ENCODE measurements around the gene TLR2.
"Not testable (repeated sequence)": the region's sequence is repeated elsewhere in the genome, so short reads cannot be mapped to it uniquely, and the experiment has no call there.

TLR2 gene

DNA sequence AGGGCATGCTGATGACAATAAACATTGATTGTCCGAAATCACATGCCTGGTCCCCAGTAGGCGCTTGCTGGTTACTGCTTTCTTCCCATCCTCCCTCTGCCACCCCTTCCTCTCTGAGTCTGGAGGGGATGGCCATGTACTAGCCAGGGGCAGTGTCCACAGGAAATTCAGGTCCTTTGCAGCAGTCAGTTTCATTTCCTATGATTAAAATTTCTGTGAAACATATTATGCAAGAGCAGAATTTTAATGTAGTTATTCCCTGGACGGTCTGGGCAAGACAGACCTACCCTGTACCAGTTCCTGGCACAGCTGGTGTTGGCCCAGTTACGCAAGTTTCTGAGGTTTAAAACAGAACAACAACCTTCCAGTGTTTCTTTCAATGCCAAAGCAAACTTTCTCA is 28.2 kb upstream of the TLR2 start:
- no peak for DNase-seq (ENCODE audit: low read depth in 2 of 2)

DNA sequence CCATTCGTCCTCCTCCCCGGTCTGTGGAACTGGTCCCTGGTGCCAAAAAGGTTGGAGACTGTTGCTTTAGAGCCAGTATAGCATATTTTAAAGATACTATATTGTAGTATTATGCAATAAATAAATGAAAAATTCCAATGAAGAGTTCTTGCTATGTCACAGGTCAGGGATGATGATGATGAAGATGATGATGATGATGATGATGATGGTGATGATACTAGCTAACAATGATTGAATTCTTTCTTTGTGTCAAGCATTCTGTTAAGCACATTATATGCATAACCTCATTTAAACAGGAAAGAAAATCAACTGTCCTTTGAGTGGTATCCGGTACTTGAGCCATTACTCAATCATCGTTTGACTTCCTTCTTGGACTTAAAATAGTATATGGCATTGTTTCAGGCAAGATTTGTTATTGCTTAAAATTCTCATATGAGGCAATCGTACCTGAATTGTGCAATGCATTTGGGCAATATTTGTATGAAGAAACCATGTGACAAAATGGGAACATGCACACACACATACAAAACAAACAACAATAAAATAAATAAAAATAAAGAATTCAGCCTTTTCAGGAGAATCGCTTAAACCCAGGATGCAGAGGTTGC is 22.8 kb upstream of the TLR2 start:
- DNase-seq (ENCODE audit: low read depth in 2 of 2): no peak

DNA sequence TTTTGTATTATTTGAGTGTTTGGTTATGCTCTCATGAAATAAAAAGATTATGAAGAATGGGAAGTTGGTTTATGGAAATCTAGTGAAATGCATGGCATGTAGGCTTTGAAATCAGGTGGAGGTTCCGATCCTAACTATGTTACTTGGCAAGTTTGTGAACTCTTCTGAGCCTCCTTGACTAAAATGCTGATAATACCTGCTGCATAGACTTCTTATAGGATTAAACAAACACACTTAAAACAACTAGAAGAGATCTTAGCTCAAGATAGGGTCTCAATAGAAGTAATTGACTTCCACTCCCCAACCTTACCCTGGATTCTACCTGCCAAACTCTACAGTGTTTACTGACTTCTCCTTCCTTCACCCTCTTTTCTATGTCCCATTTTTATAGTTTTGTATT is 22.2 kb upstream of the TLR2 start:
- no peak for DNase-seq (ENCODE audit: low read depth in 2 of 2)

DNA sequence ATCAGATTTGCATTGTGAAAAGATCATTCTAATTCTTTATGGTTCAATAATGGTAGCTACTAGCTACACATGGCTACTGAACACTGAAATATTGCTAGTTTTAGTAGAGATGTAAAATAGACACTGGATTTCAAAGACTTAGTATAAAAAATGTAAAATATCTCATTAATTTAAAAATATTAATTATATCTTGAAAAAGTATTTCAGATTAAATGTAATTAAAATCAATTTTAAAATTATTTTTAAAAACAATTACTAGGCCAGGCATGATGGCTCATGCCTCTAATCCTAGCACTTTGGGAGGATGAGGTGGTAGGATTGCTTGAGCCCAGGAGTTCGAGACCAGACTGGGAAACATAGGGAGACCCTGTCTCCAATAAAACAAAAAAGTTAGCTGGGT is 20.4 kb upstream of the TLR2 start:
- DNase-seq (ENCODE audit: low read depth in 2 of 2): no peak

DNA sequence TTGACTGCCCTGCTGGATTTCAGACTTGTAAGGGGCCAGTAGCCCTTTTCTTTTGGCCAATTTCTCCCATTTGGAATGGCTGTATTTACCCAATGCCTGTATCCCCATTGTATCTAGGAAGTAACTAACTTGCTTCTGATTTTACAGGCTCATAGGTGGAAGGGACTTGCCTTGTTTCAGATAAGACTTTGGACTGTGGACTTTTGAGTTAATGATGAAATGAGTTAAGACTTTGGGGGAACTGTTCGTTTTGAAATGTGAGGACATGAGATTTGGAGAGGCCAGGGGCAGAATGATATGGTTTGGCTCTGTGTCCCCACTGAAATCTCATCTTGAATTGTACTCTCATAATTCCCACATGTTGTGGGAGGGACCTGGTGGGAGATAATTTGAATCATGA is 17.6 kb upstream of the TLR2 start:
- not testable (repeated sequence) for DNase-seq (ENCODE audit: low read depth in 2 of 2)

DNA sequence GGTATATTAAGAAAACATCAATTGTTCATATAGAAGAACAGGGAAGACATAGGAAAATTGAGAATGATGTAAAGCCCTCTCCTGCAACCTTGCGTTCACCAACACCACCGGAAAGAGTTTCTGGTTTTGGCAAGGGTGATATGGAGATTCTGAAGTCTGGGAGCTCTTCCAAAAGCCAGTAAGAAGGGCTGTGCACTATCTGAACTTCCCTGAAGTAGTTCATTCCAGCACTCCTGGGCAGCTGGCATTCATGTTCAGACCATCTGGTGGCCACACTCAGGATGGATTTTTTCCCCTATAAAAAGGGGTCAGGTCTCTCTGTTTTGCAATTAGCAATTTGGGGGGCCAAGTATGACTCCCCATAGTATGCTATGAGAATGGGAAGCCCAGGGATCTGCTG is 15.4 kb upstream of the TLR2 start:
- DNase-seq (ENCODE audit: low read depth in 2 of 2): no peak

DNA sequence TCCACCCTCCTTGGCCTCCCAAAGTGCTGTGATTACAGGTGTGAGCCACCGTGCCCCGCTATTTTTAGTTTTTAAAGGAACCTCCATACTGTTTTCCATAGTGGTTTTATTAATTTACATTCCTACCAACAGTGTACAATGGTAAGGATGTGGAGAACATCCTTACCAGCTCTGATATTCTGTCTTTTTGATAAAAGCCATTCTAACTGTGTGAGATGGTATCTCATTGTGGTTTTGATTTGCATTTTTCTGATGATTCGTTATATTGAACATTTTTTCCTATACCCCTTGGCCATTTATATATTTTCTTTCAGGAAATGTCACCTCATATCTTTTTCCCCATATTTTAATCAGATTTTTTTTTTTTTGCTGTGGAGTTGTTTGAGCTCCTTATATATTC is 14.2 kb upstream of the TLR2 start:
- DNase-seq (ENCODE audit: low read depth in 2 of 2): no peak

DNA sequence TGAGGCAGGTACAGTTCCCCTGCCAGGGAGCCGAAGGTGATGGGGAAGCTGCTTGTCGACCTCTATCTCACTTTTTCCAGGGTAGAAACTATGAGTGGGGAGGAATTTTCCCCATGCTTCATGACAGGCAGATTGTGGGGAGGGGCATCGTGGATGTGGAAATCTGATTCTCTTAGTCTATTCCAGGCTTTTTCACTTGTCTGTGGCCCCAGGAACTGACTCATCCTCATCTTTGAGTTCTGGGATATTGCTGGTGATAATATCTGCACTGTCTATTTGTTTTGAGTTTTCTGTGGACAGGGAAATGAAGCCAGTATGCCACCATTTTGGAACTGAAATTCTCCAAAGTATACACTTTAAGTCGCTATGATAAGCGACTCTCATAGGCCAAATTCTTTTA is 7.6 kb upstream of the TLR2 start:
- DNase-seq (ENCODE audit: low read depth in 2 of 2): no peak

DNA sequence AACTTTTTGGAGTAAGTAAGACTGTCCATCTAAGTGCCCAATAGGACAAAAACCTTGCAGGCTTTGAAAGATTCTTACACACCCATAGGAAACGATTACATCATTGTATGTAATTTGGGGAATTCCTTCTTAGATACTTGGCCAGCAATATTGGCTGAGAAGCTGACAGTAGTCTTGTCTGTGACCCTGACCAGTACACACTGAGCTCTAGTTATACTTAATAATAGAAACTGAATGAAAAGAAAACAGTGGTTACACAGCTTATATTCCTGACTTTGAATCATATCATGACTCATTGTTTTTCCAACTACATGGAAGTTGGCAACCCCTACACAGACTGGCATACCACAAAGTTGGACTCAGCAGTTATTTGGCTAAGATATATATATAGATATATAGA is 7.1 kb upstream of the TLR2 start:
- DNase-seq (ENCODE audit: low read depth in 2 of 2): no peak

DNA sequence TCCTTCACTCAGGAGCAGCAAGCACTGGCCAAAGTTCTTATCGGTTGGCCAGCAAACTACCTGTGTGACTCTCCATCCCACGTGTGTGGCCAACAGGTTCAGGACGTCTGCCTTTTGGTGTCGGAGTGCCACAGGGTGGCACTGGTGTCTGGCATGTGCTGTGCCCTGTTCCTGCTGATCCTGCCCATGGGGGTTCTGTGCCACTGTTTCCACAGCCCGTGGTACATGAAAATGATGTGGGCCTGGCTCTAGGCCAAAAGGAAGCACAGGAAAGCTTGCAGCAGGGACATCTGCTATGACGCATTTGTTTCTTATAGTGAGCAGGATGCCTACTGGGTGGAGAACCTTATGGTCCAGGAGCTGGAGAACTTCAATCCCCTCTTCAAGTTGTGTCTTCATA is 4.6 kb upstream of the TLR2 start:
- no peak for DNase-seq (ENCODE audit: low read depth in 2 of 2)

DNA sequence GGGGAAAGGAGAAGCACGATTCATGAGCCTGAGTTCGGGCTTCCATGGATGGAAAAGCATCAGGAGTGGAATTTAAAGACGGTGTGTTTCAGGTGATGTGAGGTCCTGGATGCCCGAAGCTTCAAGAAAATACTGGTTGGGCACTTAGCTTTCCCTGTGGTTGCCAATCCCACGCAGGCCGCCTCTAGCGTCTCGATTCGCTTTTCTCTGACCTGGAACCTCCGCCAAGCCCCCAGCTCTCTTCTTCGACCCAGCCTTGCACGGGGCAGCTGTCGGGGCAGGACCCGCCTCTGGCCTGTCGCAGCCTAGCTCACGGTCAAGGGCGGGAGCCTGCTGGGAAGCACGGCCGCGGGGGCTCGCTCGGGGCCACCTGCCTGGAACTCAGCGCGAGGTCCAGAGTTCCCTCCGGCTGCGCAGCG is 308 bp upstream of the TLR2 start:
- no peak for DNase-seq (ENCODE audit: low read depth in 2 of 2)

DNA sequence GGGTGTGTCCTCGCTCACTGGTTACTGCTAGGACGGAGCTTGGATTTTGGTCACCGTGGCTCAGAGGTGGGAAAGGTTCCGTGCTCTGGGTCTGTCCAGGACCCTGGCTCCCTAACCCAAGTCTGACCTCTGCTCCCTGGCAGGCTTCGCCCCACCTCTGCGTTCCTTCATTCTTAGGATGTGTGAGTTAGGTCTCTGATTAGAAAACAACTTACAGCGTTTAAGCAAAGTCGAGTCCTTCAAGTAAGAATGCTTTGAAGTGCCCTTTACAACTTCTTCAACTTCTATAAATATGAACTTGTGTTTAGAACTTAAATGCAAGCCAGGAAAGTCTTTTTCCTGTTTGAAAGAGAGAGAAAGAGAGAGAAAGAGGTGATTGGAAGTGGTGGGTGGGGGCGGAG is 891 bp downstream of the TLR2 start:
- DNase-seq (ENCODE audit: low read depth in 2 of 2): no peak

DNA sequence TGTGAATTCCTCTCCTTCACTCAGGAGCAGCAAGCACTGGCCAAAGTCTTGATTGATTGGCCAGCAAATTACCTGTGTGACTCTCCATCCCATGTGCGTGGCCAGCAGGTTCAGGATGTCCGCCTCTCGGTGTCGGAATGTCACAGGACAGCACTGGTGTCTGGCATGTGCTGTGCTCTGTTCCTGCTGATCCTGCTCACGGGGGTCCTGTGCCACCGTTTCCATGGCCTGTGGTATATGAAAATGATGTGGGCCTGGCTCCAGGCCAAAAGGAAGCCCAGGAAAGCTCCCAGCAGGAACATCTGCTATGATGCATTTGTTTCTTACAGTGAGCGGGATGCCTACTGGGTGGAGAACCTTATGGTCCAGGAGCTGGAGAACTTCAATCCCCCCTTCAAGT is 20.4 kb downstream of the TLR2 start:
- DNase-seq (ENCODE audit: low read depth in 2 of 2): no peak

DNA sequence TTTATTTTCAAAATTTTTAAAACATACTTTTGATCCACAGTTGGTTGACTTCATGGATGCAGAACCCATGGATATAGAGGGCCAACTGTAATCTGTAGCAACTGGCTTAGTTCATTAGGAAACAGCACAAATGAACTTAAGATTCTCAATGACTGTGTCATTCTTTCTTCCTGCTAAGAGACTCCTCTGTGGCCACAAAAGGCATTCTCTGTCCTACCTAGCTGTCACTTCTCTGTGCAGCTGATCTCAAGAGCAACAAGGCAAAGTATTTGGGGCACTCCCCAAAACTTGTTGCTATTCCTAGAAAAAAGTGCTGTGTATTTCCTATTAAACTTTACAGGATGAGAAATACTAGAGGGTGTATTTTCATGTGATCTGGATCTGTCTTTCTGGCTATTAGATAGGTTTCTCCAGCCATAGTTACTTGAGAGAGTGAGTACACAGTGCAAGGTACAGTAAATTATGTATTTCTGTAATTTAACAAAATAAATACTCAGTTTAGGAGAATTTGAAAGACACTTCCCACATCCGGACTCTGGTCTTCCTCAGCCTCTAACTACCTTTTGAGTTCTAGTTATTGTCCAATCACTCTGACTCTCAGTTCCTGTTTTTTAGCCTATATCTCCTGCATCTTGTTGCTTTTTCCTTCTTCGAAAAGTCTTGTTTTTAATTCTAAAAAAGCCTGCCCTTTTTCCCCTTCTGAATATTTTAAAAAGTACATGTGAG is 21.8 kb downstream of the TLR2 start:
- no peak for DNase-seq (ENCODE audit: low read depth in 2 of 2)

DNA sequence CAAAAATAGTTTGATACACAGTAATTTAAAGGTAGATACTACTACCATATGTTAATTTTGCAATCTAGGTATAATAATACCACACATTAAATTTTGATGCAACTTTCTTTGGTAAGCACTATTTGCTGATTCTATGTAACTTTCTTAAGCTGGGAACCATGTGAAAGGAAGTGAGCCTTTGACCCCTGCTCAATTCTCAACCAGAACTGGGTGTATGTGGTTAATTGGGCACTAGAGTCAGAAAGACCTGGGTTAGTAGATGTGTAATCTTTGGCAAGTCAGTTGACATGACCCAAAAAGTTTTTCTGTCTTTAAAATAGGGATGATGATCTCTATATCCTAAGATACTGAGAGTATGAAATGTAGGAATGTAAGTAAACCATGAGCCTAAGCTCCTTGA is 22.4 kb downstream of the TLR2 start:
- DNase-seq (ENCODE audit: low read depth in 2 of 2): no peak

DNA sequence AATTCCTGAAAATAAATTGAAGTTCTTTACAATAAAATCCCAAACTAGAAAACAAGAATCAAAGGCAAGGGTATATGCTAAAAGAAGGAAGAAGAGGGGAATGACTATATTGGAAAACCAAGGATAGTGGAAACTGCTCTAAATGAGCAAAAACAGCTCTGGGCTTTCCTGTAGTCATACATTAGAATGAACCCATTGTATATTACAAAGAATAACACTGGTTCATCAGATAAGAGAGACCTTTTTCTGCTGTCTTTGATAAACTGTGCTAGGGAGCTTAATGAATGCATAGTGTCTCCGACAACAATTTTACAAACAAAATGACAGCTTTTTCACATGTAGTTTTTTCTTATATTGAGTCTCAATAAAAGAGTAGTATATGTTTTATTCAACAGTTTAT is 26.6 kb downstream of the TLR2 start:
- no peak for DNase-seq (ENCODE audit: low read depth in 2 of 2)

DNA sequence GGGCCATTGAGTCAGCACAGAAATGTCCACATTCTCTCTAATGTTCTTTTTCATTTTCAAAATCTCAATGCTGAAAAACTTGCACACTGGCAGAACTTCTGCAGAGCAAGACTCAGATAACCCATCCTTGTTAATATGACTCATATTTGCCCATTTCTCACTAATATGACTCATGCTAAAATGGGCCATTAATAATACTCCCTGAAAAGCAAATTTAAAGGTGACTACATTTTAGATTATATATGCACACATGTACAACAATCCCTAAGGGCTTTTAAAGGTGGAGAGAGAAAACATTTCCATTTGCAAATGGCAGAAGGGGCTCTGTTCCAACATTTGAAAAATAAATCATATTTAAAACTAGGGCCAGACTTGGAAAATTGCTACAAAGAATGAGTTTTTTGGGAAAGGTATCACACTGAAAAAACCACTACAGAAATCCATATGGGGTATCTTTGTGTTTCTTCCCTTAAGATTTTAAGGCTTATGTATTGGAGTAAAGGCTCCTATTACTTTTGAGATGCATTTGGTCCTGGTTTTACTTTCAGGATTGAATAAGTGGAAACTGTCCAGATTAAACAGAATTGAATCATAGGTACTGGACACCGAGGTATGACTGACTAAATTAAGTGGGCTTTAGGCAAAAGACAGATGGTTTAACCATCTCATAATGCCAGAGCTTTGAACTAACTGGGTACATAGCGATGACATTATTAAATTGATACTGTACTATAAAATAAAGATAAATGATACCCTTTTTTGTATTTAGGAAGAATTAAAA is 30.0 kb downstream of the TLR2 start:
- DNase-seq (ENCODE audit: low read depth in 2 of 2): no peak

DNA sequence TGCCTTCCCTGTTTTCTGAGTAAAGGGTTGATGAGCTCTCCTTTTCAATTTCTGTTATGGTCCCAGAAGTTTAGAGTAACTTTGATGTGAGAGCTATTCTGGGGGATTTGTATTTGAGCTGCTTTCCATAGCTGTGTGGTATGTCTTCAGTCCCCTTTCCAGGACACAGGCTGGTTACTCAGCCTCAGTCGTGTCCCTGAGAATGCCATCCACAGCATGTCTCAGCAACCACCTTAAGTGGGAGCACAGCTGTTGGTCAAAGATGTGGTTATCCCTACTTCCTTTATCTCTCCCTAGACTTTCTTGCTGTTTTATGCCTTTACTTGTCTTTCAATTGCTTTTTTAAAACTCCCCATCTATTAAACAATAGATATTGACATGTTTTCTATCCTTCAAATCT is 38.0 kb downstream of the TLR2 start:
- no peak for DNase-seq (ENCODE audit: low read depth in 2 of 2)

DNA sequence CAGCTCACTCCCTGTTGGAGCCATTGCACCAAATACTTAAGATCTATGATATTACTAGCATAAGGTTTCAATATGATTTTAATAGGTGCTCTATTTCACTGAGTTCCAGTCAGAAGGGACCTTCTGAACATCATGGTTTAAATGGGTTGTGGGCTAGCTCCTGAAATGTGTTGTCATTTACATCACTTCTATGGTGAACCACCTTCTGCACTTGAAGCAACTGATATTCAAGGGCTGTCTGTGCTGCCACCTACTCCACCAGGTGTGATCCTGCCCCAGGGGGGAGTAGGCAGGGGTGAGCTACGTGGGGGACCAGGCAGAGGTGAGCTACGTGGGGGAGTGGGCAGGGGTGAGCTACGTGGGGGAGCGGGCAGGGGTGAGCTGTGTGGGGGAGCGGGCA is 40.5 kb downstream of the TLR2 start:
- DNase-seq (ENCODE audit: low read depth in 2 of 2): no peak

DNA sequence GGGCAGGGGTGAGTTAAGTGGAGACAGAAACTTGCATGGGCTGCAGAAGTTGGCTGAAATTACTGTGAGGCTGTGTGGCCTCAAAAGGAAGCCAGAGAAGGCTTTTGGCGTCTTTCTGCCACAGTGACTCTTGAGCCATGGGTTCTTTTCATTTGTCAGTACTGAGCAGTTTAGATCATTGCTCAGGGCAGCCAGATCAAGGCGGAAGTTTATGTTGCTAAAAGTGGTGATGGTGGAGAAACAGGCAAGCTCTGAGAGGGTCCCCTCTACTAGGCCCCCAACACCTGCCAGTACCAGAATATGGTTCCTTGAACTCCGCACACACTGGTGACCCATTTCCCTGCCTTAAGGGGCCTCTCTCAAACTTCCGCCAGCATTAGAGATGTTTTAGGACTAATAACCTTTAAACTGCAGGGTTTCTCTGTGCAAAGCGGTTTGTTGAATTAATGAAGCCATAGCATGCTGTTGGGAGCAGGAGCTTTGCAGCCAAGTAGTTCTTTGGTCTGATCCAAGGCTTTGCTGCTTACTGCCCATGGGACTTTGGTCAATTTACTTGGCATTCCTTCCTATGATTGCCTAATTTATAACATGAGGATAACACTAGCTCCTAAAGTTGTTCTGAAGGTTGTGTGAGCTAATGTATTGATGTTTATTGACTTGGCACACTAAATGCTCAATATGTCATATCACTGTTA is 41.2 kb downstream of the TLR2 start:
- no peak for DNase-seq (ENCODE audit: low read depth in 2 of 2)

DNA sequence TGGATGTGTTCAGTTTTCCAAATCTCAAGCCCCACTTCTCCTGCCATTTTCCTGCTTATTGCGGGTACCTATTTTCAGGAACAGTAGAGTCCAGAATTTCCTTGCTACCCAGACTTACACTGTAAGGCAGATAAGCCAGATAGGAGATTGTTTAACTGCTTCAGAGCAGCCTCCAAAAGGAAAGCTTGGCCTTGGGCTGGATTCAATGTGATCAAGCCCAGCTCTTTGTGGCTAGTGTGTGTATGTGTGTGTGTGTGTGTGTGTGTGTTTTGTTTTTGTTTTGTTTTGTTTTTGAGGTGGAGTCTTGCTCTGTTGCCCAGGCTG is 41.7 kb downstream of the TLR2 start:
- DNase-seq (ENCODE audit: low read depth in 2 of 2): no peak

DNA sequence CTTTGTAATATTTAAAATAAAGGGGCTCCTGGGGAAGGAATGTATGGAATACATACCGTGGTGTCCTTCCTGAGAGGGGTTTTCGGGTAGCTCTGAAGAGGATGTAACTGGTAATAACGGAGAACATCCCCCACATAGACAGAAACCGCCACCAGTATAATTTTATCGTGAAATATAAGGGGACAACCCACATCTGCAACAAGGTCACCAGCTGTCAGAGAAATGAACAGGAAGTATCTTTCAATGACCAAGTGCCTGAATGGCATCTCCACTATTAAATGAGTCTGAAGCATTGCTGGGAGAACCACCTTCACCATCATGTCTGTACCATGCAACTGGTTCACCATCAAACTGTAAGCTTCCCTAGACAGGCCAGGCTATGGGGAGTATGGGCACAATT is 44.1 kb downstream of the TLR2 start:
- no peak for DNase-seq (ENCODE audit: low read depth in 2 of 2)

DNA sequence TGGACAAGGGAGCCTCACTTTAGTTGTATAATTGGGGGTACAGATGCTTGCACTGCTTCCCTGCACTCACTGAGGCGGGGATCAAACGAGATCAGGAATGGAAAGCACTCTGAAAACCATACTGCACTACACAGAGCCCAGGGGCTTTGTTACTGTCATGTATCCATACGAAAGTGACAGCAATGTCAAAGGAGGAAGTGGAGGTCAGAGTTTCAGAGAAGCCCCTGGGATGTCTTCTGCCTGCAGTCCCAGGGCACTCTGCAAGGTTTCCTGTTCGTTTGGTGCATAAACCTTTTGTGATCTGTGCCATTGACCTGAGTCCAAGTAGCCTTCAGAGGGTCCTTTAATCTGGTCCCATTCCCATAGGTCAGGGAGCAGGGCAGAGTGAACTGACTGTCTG is 44.6 kb downstream of the TLR2 start:
- DNase-seq (ENCODE audit: low read depth in 2 of 2): no peak

All from stimulated activated CD8-positive, alpha-beta memory T cell treated with anti-CD3 and anti-CD28 coated beads, Interleukin-15, amount 100 ng/mL, for 48 hours (primary cell).